OCI-LY7 (cell line): Measurements from ENCODE around the gene NEB. TPM values are rescaled to one million over a fixed set of nuclear protein-coding genes. Genes with fewer than 3 reads are reported as not detected.
A peak's percentile ranks its signal among the peaks of the same experiment; 100 is the strongest.

ENCODE experiments used
- BruUV-seq: library from RNA; stranded (reverse); fragments of 400-500 nt; replicated peaks from 2 replicates; lab custom pipeline; 2021; lab: Mats Ljungman, UMichigan
- CTCF ChIA-PET: fragments of 300-600 bp; sonication (Branson Sonifier 250); formaldehyde crosslinking; loops from one replicate; lab custom pipeline; 2022; ENCODE audit warnings: antibody characterized with exemption; ENCODE audit not compliant: unreplicated experiment; lab: Charles Lee
- POLR2A ChIA-PET: fragments of 300-600 bp; sonication (Branson Sonifier 250); formaldehyde crosslinking; loops from one replicate; lab custom pipeline; 2022; ENCODE audit warnings: antibody characterized with exemption; lab: Charles Lee
- DNase-seq: peaks from one replicate; pipeline ENCODE4 v3.0.0-alpha.2; 2015; ENCODE audit warnings: low spot score
- H2AFZ ChIP-seq: fragments of 200-600 bp; sonication (generic), shearing (Covaris generic); 2 replicates; pipeline ENCODE4 v1.6.1; 2014; ENCODE audit warnings: mild to moderate bottlenecking, antibody characterized with exemption, low read length, moderate library complexity
- H3K27ac ChIP-seq: fragments of 200-600 bp; sonication (generic); 2 replicates; pipeline ENCODE4 v1.5.1; 2014; ENCODE audit warnings: mixed run types, low read depth, mild to moderate bottlenecking, moderate library complexity, low read length, inconsistent platforms; ENCODE audit not compliant: poor library complexity, severe bottlenecking
- H3K36me3 ChIP-seq: fragments of 200-600 bp; sonication (generic); 2 replicates; pipeline ENCODE4 v1.6.1; 2014; ENCODE audit warnings: mild to moderate bottlenecking, antibody characterized with exemption, low read length, moderate library complexity, mixed read lengths; ENCODE audit not compliant: insufficient read depth
- H3K4me1 ChIP-seq: fragments of 200-600 bp; sonication (generic); 2 replicates; pipeline ENCODE4 v1.5.1; 2014; ENCODE audit warnings: mild to moderate bottlenecking, low read length; ENCODE audit not compliant: insufficient read depth, poor library complexity, severe bottlenecking
- H3K4me2 ChIP-seq: fragments of 200-600 bp; sonication (generic); 2 replicates; pipeline ENCODE4 v1.6.1; 2014; ENCODE audit warnings: mild to moderate bottlenecking, low read length
- H3K4me3 ChIP-seq: fragments of 200-600 bp; sonication (generic); 2 replicates; pipeline ENCODE4 v1.5.1; 2014; ENCODE audit warnings: mild to moderate bottlenecking, low read depth, low read length; ENCODE audit not compliant: poor library complexity, severe bottlenecking
- H3K79me2 ChIP-seq: fragments of 200-600 bp; sonication (generic); 2 replicates; pipeline ENCODE4 v1.6.1; 2016; ENCODE audit warnings: low read depth, mild to moderate bottlenecking, low read length, moderate library complexity, mixed read lengths; ENCODE audit not compliant: insufficient read depth
- H3K9me2 ChIP-seq: fragments of 200-600 bp; sonication (generic); 2 replicates; pipeline ENCODE4 v1.6.1; 2016; ENCODE audit warnings: mild to moderate bottlenecking, low read length, mixed read lengths; ENCODE audit not compliant: insufficient read depth
- H3K9me3 ChIP-seq: fragments of 200-600 bp; sonication (generic); 2 replicates; pipeline ENCODE4 v1.6.1; 2014; ENCODE audit warnings: mild to moderate bottlenecking, mixed run types, low read length, mixed read lengths
- H4K20me1 ChIP-seq: fragments of 200-600 bp; sonication (generic); 2 replicates; pipeline ENCODE4 v1.6.1; 2014; ENCODE audit warnings: mild to moderate bottlenecking, antibody characterized with exemption, low read length, moderate library complexity, mixed read lengths; ENCODE audit not compliant: insufficient read depth
- CTCF ChIP-seq: fragments of 200-600 bp; sonication (generic); conservative IDR thresholded peaks from 2 replicates; pipeline ENCODE4 v1.5.1; 2014; ENCODE audit warnings: mild to moderate bottlenecking, antibody characterized with exemption, low read length, moderate library complexity, mixed read lengths
- EZH2phosphoT487 ChIP-seq: fragments of 200-600 bp; sonication (generic); IDR thresholded peaks from 2 replicates; pipeline ENCODE4 v1.6.1; 2018; ENCODE audit warnings: low read depth, borderline replicate concordance, mild to moderate bottlenecking, mixed run types, antibody characterized with exemption, low read length, moderate library complexity, mixed read lengths
- intact Hi-C: fragments of 100-400 bp; cut with micrococcal nuclease; formaldehyde crosslinking; loops from one replicate; pipeline ENCODE4 v1.10.0; 2022; ENCODE audit not compliant: unreplicated experiment
- total RNA-seq, 2 experiments: library from RNA; depleted of rRNA in 1 of 2; stranded (reverse); fragments of >200 nt in 1 of 2; shearing (Covaris generic) in 1 of 2; gene quantifications; 2 replicates each; pipeline ENCODE4 v1.2.3, GENCODE V29; 2014 to 2022

The NEB gene
- total RNA-seq, 2 experiments from 2014 or later, result 0.04 to 0.38 TPM

DNA sequence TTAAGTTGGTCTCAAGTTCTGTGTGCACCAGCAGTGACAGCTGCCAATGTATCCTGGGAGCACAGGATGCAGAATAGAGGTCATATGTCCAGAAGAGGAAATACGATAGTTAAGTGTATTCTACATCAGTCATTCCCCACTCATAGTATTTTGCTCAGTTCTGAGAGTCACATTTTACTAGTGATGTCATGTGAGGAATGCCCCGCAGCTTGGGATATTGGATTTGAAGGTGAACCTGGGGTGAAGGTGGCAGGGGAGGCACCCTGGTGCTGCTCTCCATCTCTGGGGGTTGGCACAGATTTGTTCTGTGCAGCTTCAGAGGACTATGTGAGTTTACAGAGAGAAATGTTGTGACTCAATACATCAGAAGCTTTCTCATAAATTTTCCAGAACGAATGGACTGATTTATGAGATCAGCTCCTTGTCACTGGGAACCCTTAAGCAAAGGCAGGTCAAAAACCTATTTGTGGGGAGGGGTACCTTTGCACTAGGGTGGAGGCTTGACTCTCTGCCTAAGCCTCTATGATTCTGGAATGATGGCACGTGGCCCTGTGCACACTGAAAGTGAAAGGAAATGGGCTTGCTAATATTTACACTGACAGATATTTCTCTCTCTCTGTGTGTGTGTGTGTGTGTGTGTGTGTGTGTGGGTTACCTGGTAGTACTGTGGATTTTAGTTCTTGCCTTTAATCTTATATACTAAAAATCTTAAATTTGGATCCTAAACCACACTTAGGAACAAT, 95.9 kb downstream of the NEB start:
- Histone ChIP-seq H2AFZ (peak overlapping the region; percentile 81; the same call in 1 of the 2 replicates), H3K79me2 (no peaks in the 10 kb centered on the region), H3K27ac (no peak overlapping the region), H3K4me3 (no peak overlapping the region), H3K4me1 (peaks cover 14% of the 10 kb centered on the region), H3K9me2 (no peaks in the 10 kb centered on the region), H3K4me2 (0 out of 2 replicates have a peak overlapping the region, but pooled peaks have one; percentile 19), H3K36me3 (no peaks in the 10 kb centered on the region), H4K20me1 (no peaks in the 10 kb centered on the region), H3K9me3 (no peaks in the 10 kb centered on the region)
- no peak for TF ChIP-seq EZH2phosphoT487
- no peak for TF ChIP-seq CTCF
- BruUV-seq, result no TSS peak
- DNase-seq, result peak; percentile 5
- POLR2A ChIA-PET, result interaction anchor here (0.7 to 0.9 kb wide), 2 partner anchors 12 to 538 kb away, joined by 3 read pairs; no protein-coding TSS in a partner anchor
- intact Hi-C loops, result no loop called here
- CTCF ChIA-PET, result no interaction called here

DNA sequence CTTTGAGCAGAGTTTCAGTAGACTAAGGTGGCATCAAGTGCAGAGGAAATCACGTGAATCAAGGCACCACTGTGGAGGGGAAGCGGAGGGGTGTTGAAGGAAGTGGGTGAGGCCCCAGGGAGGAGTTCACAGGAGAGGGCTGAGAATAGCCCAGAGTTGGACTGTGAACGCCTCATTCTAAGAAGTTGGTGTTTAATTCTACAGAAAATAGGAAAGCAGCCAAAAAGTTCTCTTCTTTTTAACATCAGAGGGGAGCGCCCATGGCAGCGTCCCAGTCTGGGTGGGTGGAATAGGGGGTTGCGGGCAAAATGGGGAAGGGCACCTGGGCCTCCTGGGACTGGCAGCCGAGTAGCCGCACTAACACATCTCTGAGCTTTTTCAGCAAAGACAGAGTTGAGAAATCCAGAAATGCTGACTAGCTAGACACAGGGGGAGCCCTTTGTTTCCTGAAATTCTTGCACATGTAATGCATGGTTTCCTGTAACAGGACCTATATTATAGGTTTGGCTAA, 97.0 kb downstream of the NEB start:
- peak; percentile 41 for DNase-seq
- no TSS peak for BruUV-seq
- peaks cover 14% of the 10 kb centered on the region for H3K4me1 ChIP-seq
- H3K79me2 ChIP-seq, result no peaks in the 10 kb centered on the region
- no peaks in the 10 kb centered on the region for H3K9me2 ChIP-seq
- peak overlapping the region; percentile 81 for H2AFZ ChIP-seq
- no peak overlapping the region for H3K4me3 ChIP-seq
- CTCF ChIA-PET, result no interaction called here
- no peak overlapping the region for H3K27ac ChIP-seq
- no peaks in the 10 kb centered on the region for H3K36me3 ChIP-seq
- TF ChIP-seq CTCF, result no peak
- no peak for TF ChIP-seq EZH2phosphoT487
- no peaks in the 10 kb centered on the region for H4K20me1 ChIP-seq
- H3K9me3 ChIP-seq, result no peaks in the 10 kb centered on the region
- intact Hi-C loops, result no loop called here
- H3K4me2 ChIP-seq, result peak overlapping the region; percentile 19
- POLR2A ChIA-PET, result interaction anchor here (0.9 kb wide), 1 partner anchor 11 kb away, joined by 3 read pairs; no protein-coding TSS in a partner anchor
